ENCODE results near the gene MMP23B.

MMP23B gene

DNA sequence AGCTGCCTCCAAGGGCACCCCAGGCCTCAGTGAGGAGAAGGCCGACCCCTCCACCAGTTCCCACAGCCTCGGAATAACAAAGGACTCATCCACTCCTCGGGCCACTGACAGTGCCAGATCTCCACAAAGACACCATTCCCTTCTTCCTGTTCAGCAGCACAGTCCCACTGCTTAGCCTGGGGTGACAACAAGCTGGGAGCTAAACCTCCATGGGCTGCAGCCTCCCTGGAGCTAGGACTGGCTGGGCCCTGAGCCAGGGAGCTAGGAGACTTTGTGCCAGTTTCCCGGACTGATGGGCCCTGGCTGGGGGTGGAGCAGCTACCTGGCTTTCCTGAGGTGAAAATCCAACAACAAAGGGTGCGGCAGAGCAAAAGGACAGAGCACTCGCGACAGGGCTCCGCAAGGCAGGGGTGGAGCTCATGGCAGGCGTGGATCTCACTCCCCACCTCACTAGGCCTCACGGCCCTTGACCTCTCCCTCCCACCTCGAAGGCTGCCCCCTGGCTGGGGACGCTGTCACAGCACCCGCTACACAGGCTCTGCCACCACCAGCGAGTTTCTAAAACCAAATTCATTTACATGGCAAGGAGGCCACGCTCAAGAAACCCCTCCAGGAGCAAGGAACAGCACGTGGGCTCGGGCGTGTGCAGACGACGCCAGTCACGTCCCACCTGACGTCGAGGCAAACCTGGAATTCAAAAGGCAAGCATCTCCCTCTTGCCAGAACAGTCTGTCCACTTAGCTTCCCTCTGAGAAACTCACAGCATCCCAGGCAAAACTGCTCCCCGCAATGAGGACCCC lies 46.8 kb downstream of the MMP23B start:
- Mint-ChIP-seq H3K27me3 (no peaks in the 10 kb centered on the region), H3K4me1 (peaks cover 56% of the 10 kb centered on the region), H3K36me3 (peaks cover 3% of the 10 kb centered on the region), H3K27ac (peak overlapping the region; percentile 99), H3K9me3 (no peaks in the 10 kb centered on the region), H3K4me3 (peak overlapping the region; percentile 95)

GRCh38 chr1:1680031-1680911 lies 48.3 kb downstream of the MMP23B start:
- H3K27me3 Mint-ChIP-seq: no peaks in the 10 kb centered on the region
- no peak overlapping the region for H3K27ac Mint-ChIP-seq
- no peak overlapping the region for H3K4me3 Mint-ChIP-seq
- peaks cover 60% of the 10 kb centered on the region for H3K4me1 Mint-ChIP-seq
- no peaks in the 10 kb centered on the region for H3K9me3 Mint-ChIP-seq
- H3K36me3 Mint-ChIP-seq: peaks cover 3% of the 10 kb centered on the region

DNA sequence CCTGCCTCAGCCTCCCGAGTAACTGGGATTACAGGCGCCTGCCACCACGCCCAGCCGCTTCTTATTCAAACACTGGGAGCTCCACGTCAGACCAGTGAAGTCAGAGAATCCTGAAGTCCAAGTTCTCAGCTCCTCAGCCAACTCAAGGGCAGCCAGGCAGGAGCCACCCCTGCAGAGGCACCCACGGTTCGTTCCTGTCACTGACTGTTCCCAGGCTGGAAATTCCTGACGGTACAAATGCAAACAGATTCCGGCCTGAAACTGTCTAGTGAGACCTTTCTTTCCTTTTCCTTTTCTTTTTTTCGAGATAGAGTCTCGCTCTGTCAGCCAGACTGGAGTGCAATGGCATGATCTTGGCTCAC lies 48.9 kb downstream of the MMP23B start:
- no peak overlapping the region for H3K4me3 Mint-ChIP-seq
- no peaks in the 10 kb centered on the region for H3K9me3 Mint-ChIP-seq
- no peaks in the 10 kb centered on the region for H3K27me3 Mint-ChIP-seq
- H3K27ac Mint-ChIP-seq: no peak overlapping the region
- H3K36me3 Mint-ChIP-seq: peaks cover 5% of the 10 kb centered on the region
- peaks cover 64% of the 10 kb centered on the region for H3K4me1 Mint-ChIP-seq

GRCh38 chr1:1683104-1683905 lies 51.3 kb downstream of the MMP23B start:
- no peaks in the 10 kb centered on the region for H3K9me3 Mint-ChIP-seq
- H3K4me3 Mint-ChIP-seq: no peak overlapping the region
- H3K27ac Mint-ChIP-seq: peak overlapping the region; percentile 68
- no peaks in the 10 kb centered on the region for H3K27me3 Mint-ChIP-seq
- H3K4me1 Mint-ChIP-seq: peaks cover 76% of the 10 kb centered on the region
- H3K36me3 Mint-ChIP-seq: peaks cover 5% of the 10 kb centered on the region
